ENCODE results near the gene STK32B.

STK32B gene

GRCh38 chr4:5018096-5018495 is 33.2 kb upstream of the STK32B start:
- intact Hi-C loops (cut with DNase I; ENCODE audit: low total_unique reads), result no loop called here
- H3K4me1 ChIP-seq, result peaks cover 0 to 5% (median 2%) of the 10 kb centered on the region in 4 donors
- no peaks in the 10 kb centered on the region for H3K9me3 ChIP-seq
- H3K36me3 ChIP-seq, result no peaks in the 10 kb centered on the region
- H3K27me3 ChIP-seq, result peaks cover 0 to 17% of the 10 kb centered on the region in 2 donors
- H3K27ac ChIP-seq, result no peak overlapping the region
- TF ChIP-seq, protein P1, sequence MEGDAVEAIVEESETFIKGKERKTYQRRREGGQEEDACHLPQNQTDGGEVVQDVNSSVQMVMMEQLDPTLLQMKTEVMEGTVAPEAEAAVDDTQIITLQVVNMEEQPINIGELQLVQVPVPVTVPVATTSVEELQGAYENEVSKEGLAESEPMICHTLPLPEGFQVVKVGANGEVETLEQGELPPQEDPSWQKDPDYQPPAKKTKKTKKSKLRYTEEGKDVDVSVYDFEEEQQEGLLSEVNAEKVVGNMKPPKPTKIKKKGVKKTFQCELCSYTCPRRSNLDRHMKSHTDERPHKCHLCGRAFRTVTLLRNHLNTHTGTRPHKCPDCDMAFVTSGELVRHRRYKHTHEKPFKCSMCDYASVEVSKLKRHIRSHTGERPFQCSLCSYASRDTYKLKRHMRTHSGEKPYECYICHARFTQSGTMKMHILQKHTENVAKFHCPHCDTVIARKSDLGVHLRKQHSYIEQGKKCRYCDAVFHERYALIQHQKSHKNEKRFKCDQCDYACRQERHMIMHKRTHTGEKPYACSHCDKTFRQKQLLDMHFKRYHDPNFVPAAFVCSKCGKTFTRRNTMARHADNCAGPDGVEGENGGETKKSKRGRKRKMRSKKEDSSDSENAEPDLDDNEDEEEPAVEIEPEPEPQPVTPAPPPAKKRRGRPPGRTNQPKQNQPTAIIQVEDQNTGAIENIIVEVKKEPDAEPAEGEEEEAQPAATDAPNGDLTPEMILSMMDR (IDR thresholded peaks at IDR 0.05), result no peak
- no peak overlapping the region for H3K4me3 ChIP-seq
- no peak for DNase-seq

GRCh38 chr4:5018603-5019002 is 32.7 kb upstream of the STK32B start:
- DNase-seq, result no peak
- Histone ChIP-seq H3K27me3 (peaks cover 0 to 17% of the 10 kb centered on the region in 2 donors), H3K9me3 (peaks cover 0 to 4% (median 0%) of the 10 kb centered on the region in 3 donors), H3K4me3 (no peak overlapping the region), H3K27ac (no peak overlapping the region), H3K36me3 (no peaks in the 10 kb centered on the region), H3K4me1 (peaks cover 0 to 5% (median 2%) of the 10 kb centered on the region in 4 donors)
- TF ChIP-seq, protein P1 (IDR thresholded peaks at IDR 0.05), result no peak
- intact Hi-C loops (cut with DNase I; ENCODE audit: low total_unique reads), result no loop called here

DNA sequence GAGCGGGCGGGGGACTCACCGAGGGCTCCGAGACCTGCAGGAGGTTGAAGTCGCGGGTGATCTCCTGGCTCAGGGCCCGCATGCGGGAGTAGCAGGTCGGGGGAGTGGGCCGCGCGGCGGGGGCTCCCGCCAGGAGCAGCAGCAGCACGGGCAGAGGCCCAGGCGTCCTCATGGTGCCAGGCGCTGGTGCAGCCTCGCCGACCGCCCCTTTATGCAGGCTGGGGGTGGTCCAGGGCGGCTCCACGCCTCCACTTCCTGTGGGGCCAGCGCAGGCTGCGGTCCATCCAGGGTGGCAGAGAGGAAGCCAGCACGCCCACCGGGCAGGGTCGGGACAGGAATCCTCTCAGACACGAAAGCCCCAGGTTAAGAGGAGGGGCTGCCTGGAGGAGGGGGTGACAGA is 32.0 kb upstream of the STK32B start, which contains the start of gene CYTL1:
CYTL1 (minus strand) TSS at position 185 of the 400 bp plus-strand sequence; CDS start at position 172, 13 bp downstream.
- peaks cover 0 to 17% of the 10 kb centered on the region in 2 donors for H3K27me3 ChIP-seq
- intact Hi-C loops (cut with DNase I; ENCODE audit: low total_unique reads), result no loop called here

GRCh38 chr4:5019796-5020195 is 31.5 kb upstream of the STK32B start:
- H3K4me1 ChIP-seq, result peaks cover 0 to 5% (median 2%) of the 10 kb centered on the region in 4 donors
- H3K27ac ChIP-seq, result no peak overlapping the region
- H3K27me3 ChIP-seq, result peaks cover 0 to 17% of the 10 kb centered on the region in 2 donors
- intact Hi-C loops (cut with DNase I; ENCODE audit: low total_unique reads), result no loop called here
- TF ChIP-seq, protein P1 (IDR thresholded peaks at IDR 0.05), result no peak
- peaks cover 0 to 6% (median 0%) of the 10 kb centered on the region in 3 donors for H3K9me3 ChIP-seq
- H3K36me3 ChIP-seq, result no peaks in the 10 kb centered on the region
- H3K4me3 ChIP-seq, result peak overlapping the region in 1 of 2 donors; percentile 42
- no peak for DNase-seq

More for the DNA sequence above, 32.0 kb upstream of the STK32B start, which contains the start of gene CYTL1:
- Histone ChIP-seq H3K4me1 (peaks cover 0 to 5% (median 2%) of the 10 kb centered on the region in 4 donors), H3K9me3 (peaks cover 0 to 6% (median 0%) of the 10 kb centered on the region in 3 donors), H3K27ac (no peak within 1 kb of the TSS), H3K36me3 (no peaks in the 10 kb centered on the region), H3K4me3 (peak within 1 kb of the TSS; percentile 26 to 42)
- TF ChIP-seq, protein P1 (IDR thresholded peaks at IDR 0.05), result no peak
- DNase-seq, result no peak

- Histone ChIP-seq H3K27me3 (peaks cover 0 to 17% of the 10 kb centered on the region in 2 donors), H3K36me3 (no peaks in the 10 kb centered on the region), H3K4me3 (no peak overlapping the region), H3K9me3 (peaks cover 0 to 6% (median 0%) of the 10 kb centered on the region in 3 donors), H3K27ac (no peak overlapping the region), H3K4me1 (peaks cover 0 to 5% (median 2%) of the 10 kb centered on the region in 4 donors)
- intact Hi-C loops (cut with DNase I; ENCODE audit: low total_unique reads), result no loop called here
- TF ChIP-seq, protein P1 (IDR thresholded peaks at IDR 0.05), result no peak
- DNase-seq, result no peak
Observed at GRCh38 chr4:5020341-5020740, 30.9 kb upstream of the STK32B start.
